Right atrium auricular region (tissue), 2 donors: ENCODE measurements around the gene OR2L8. TPM values are rescaled to one million over a fixed set of nuclear protein-coding genes. Genes with fewer than 3 reads are reported as not detected.

Experiments used
- DNase-seq: peaks from one replicate; pipeline ENCODE4 v3.0.0-alpha.2; 2019; ENCODE audit warnings: low spot score
- H3K27ac ChIP-seq, 2 donors: fragments of 200-600 bp; sonication (generic); 1 replicate in 1 of 2; 2 replicates in 1 of 2; pipeline ENCODE4 v1.5.1; 2016 to 2019
- H3K27me3 ChIP-seq, 2 donors: fragments of 200-600 bp; sonication (generic); one replicate each; pipeline versions ENCODE4 v1.5.1 to v1.6.0; 2017 to 2019
- H3K36me3 ChIP-seq: fragments of 200-600 bp; sonication (generic); one replicate; pipeline ENCODE4 v1.5.1; 2016
- H3K4me1 ChIP-seq, 2 donors: fragments of 200-600 bp; sonication (generic); one replicate each; pipeline versions ENCODE4 v1.5.1 to v1.6.0; 2017 to 2019
- H3K4me3 ChIP-seq, 2 donors: fragments of 200-600 bp; sonication (generic); 1 replicate in 1 of 2; 2 replicates in 1 of 2; pipeline ENCODE4 v1.5.1; 2017 to 2019; ENCODE audit warnings: mild to moderate bottlenecking in 1 of 2, moderate library complexity in 1 of 2
- H3K9me3 ChIP-seq, 2 donors: fragments of 200-600 bp; sonication (generic); one replicate each; pipeline ENCODE4 v1.5.1; 2019
- CTCF ChIP-seq, 2 donors: fragments of 200-600 bp; sonication (generic); IDR thresholded peaks; one replicate each; pipeline ENCODE4 v1.5.1; 2019; ENCODE audit warnings: antibody characterized with exemption in 2 of 2
- total RNA-seq, 2 donors: library from RNA; depleted of rRNA; stranded (reverse); fragments of >200 nt; gene quantifications; one replicate each; pipeline ENCODE4 v1.1.0, GENCODE V29; 2016

The OR2L8 gene, protein sequence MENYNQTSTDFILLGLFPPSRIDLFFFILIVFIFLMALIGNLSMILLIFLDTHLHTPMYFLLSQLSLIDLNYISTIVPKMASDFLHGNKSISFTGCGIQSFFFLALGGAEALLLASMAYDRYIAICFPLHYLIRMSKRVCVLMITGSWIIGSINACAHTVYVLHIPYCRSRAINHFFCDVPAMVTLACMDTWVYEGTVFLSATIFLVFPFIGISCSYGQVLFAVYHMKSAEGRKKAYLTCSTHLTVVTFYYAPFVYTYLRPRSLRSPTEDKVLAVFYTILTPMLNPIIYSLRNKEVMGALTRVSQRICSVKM
- total RNA-seq = not detected

DNA sequence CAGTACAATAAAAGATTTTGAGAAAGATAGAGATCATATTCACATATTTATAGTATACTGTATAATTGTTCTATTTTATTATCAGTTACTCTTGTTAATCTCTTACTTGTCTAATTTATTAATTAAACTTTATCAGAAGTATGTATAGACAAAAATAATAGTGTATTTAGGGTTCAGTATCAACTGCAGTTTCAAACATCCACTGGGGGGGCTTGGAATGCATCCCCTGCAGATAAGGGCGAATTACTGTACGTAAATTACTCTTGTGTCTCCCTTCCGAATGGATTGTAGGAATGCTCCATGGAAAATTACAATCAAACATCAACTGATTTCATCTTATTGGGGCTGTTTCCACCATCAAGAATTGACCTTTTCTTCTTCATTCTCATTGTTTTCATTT is at the start of gene OR2L8:
OR2L8 (plus strand) TSS at position 301 of the 400 bp plus-strand sequence; CDS start at position 301, 0 bp downstream.
- Histone ChIP-seq H3K27ac (no peak within 1 kb of the TSS), H3K27me3 (no peaks in the 10 kb centered on the region), H3K4me1 (no peaks in the 10 kb centered on the region), H3K36me3 (no peaks in the 10 kb centered on the region), H3K4me3 (no peak within 1 kb of the TSS), H3K9me3 (peaks cover 0 to 7% of the 10 kb centered on the region in 2 donors)
- no peak for TF ChIP-seq CTCF (IDR thresholded peaks at IDR 0.05)
- no peak for DNase-seq

- H3K4me3 ChIP-seq = no peak overlapping the region
Observed at GRCh38 chr1:247904122-247904521, 44.5 kb upstream of the OR2L8 start.

GRCh38 chr1:247905181-247905580 is 43.5 kb upstream of the OR2L8 start:
- DNase-seq = no peak
- TF ChIP-seq CTCF (IDR thresholded peaks at IDR 0.05) = no peak
- no peak overlapping the region for H3K4me3 ChIP-seq

More at GRCh38 chr1:247904122-247904521, 44.5 kb upstream of the OR2L8 start:
- no peak for TF ChIP-seq CTCF (IDR thresholded peaks at IDR 0.05)
- Histone ChIP-seq H3K27me3 (no peaks in the 10 kb centered on the region), H3K9me3 (no peaks in the 10 kb centered on the region), H3K36me3 (no peaks in the 10 kb centered on the region), H3K4me1 (no peaks in the 10 kb centered on the region), H3K27ac (no peak overlapping the region)
- no peak for DNase-seq

DNA sequence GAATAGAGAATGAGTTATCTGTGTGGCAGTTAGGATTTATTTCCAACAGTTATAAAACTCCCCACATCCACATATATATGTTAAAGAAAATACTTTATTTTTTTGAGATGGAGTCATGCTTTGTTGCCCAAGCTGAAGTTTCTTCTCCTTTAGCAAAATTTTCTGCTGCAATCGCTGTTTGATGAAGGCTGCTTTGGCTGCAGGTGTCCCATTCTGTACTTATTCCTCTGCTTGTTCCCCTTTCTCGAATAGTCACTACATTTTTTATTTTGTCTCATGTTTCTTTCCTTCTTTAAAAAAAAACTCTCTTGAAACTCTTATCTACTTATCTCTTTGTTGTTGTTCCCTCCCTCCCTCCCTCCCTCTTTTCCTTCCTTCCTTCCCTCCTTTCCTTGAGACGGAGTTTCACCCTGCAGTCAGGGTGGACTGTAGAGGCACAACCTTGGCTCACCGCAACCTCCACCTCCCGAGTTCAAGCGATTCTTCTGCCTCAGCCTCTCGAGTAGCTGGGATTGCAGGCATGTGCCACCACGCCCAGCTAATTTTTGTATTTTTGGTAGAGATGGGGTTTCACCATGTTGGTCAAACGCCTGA is 42.7 kb upstream of the OR2L8 start:
- Histone ChIP-seq H3K27ac (no peak overlapping the region), H3K27me3 (no peaks in the 10 kb centered on the region), H3K4me3 (peak overlapping the region in 1 of 2 donors; percentile 14), H3K9me3 (no peaks in the 10 kb centered on the region), H3K4me1 (no peaks in the 10 kb centered on the region), H3K36me3 (no peaks in the 10 kb centered on the region)
- no peak for TF ChIP-seq CTCF (IDR thresholded peaks at IDR 0.05)
- DNase-seq = no peak

More at GRCh38 chr1:247905181-247905580, 43.5 kb upstream of the OR2L8 start:
- H3K36me3 ChIP-seq = no peaks in the 10 kb centered on the region
- H3K9me3 ChIP-seq = no peaks in the 10 kb centered on the region
- H3K27ac ChIP-seq = no peak overlapping the region
- no peaks in the 10 kb centered on the region for H3K27me3 ChIP-seq
- no peaks in the 10 kb centered on the region for H3K4me1 ChIP-seq

DNA sequence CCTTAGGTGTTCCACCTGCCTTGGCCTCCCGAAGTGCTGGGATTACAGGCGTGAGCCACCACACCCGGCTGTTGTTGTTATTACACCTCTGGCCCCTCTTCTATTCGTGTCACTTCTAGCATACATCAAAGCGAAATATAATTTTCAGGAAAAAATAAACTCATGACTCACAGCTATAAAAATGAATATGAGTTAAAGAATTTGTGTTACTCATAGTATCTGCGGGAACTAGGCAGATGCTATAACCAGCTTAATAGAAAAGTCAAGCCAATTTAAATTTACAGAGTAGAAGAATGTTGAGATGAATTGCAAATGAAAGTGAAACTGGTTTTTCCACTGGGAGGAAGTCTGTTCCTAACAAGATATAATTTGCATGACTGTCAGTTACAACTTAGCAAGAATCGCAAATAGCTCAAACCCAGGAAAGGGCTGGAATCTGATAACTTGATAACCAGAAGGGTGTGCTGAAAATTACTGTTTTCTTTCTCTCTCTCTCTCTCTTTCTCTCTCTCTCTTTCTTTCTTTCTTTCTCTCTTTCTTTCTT is 42.1 kb upstream of the OR2L8 start:
- no peak overlapping the region for H3K27ac ChIP-seq
- no peak for TF ChIP-seq CTCF (IDR thresholded peaks at IDR 0.05)
- peak overlapping the region in 1 of 2 donors; percentile 14 for H3K4me3 ChIP-seq
- H3K36me3 ChIP-seq = no peaks in the 10 kb centered on the region
- H3K27me3 ChIP-seq = no peaks in the 10 kb centered on the region
- no peaks in the 10 kb centered on the region for H3K9me3 ChIP-seq
- H3K4me1 ChIP-seq = no peaks in the 10 kb centered on the region
- no peak for DNase-seq
